IPS-11a (cell line): ENCODE data around the gene TNIK.

Source experiments
- H3K4me3 ChIP-seq: one replicate; pipeline ENCODE4 v1.5.1; 2013; ENCODE audit warnings: low read depth, low read length, control low read depth

Gene TNIK

DNA sequence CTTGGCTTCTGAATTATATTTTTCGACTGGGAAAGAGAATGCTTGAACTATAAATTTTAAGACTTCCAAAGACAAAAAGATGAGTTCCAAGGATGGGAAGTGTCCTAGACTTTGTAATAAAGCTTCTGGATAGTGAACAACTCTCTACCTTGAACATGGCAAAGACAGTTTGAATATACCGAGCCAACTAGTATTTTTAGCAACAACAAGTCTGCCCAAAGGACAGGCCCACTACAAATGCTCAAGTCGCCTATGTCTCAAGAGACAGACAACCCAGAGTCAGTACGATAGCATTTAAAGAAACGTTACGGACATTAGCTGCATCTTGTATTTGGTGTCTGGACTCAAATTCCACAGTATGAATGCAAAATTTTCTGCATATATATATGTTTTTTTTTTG, 258.4 kb downstream of the TNIK start:
- H3K4me3 ChIP-seq = no peak overlapping the region

DNA sequence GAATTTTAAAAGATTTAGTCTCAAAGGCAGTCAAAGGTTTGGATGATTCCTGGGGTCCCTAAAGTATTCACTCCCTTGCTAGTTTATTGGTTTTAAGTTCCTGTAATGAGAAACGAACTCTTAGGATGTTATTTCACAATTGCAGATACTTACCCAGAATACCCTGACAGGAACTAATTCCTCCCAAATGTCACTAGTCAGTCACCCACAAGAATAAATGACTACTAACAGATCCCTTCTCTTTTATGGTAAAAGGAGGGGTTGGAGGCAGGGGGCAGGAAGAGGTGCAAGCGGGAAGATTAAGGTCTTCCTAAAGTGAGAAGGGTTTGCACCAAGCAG, 259.5 kb downstream of the TNIK start:
- H3K4me3 ChIP-seq = no peak overlapping the region

DNA sequence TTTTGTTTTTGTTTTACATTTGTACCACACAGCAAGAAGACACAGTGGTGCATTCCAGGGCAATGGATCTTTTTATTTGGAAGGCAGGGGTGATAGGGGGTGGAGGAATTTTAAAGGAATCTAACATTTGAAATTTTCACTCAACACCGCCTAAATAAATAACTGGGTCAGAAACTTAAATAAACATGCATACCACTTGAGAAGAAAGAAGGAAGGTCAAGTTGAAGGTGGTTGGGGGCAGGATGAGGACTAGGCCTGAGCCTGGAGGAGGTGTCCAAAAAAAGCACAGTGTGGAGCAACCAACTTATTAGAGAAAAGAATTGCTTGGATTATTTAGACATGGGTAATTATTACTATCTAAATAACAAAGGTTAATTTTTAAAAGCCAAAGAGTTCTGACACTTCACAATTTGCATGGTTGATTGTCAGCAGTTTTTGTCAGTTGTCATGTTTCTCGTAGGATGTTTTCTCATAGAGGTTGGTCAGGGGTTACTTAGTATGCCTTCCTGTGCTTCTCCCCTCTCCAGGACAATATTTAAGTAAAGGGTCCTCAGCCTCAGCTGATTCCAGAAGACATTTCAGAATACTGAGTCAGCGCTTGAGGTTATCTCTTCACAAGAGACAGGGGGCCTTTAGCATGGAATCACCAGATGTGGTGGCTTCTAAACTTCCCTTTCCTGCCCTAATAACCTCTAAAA, 260.0 kb downstream of the TNIK start:
- no peak overlapping the region for H3K4me3 ChIP-seq

GRCh38 chr3:171199473-171199829, 260.8 kb downstream of the TNIK start:
- H3K4me3 ChIP-seq = no peak overlapping the region

- no peak overlapping the region for H3K4me3 ChIP-seq
These were observed 261.3 kb downstream of the TNIK start for GRCh38 chr3:171198781-171199472.

- no peak overlapping the region for H3K4me3 ChIP-seq
These were observed 264.5 kb downstream of the TNIK start for GRCh38 chr3:171195686-171196085.

DNA sequence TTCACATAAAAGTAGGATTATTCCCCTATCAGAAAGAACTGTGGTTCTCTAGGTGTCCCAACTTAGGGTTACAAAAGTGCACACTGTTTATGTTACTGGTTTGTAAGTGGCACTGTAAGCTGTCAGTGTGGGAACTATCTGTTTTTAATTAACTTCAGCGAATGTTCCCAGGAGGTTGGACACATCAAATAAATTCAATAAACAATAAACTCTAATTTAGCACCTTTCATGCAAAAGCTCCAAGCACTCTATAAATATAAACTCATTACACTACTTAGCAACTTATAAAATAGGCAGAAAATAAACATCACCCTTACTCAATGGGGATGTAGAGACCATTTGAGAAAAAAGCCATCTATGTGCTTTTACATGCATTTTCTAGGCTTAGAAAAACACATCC, 265.2 kb downstream of the TNIK start:
- no peak overlapping the region for H3K4me3 ChIP-seq

DNA sequence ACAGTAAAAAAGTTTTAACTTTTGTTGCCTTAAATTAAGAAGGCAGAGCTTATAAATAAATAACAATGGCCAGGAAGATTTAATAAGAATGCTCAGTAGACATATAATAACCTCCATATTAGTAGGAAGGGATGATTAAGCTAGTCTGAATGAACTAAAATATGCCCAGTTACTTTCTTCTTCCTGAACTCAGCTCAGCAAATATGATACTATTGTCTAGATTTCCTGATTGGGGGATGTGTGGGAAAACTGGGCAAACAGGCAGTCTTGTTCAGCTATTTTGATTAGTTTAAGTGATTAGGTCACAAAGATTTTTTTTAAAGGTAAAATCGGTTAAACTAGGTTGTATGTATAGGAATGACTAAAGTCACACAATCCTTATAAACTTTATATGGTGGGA, 266.5 kb downstream of the TNIK start:
- no peak overlapping the region for H3K4me3 ChIP-seq

DNA sequence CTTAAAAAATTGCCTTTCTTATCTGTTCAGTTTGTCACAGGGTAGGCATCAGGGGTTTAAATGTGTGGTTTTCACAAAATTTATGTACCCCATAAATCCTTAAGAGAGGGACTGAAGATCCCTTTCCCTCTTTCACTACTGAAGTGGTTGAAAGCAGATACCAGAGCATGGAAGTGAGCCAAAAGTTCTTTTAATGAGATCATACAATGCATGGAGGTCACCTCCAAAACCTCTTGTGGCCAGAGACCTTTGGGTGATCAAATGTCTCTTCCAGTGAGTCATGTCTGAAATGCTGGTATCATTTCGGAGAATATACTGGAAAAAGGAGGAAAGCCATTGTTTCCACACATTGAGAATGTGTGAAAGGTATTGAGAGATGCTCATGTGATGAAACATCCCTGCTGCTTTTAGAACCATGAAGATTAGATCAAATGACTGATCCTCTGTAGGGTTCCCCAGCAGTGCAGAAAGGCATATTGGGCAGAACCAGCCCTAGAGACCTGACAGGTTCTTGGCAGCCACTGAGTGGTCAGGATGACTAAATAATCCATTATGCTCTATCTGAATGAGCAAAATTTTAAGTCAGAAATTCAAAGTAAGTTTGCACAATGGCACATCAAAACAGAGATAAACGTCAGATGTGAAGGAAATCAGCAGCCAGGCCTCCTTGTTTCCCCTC, 267.9 kb downstream of the TNIK start:
- H3K4me3 ChIP-seq = no peak overlapping the region

GRCh38 chr3:171190668-171191067, 269.5 kb downstream of the TNIK start:
- H3K4me3 ChIP-seq = no peak overlapping the region

GRCh38 chr3:171189394-171190080, 270.7 kb downstream of the TNIK start:
- no peak overlapping the region for H3K4me3 ChIP-seq

- no peak overlapping the region for H3K4me3 ChIP-seq
These were observed 272.4 kb downstream of the TNIK start for GRCh38 chr3:171187706-171188290.

GRCh38 chr3:171186817-171187500, 273.2 kb downstream of the TNIK start:
- no peak overlapping the region for H3K4me3 ChIP-seq

DNA sequence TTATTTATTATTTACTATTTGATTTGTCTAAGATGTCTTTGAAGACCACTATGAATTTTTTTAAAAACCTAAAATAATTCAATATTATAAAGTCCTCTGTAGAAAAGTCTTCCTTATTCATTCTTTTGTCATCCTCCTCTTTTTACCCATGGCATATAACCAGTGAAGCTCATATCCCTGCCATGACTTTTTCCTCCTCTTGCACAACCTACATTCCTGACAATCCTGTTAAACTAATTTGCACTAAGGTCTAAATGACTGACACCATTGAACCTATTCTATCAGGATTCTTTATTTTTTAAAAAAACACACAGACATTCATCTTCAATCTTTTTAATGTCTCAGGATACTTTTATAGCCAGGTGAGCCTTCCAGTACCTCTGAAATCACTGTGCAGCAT, 273.8 kb downstream of the TNIK start:
- no peak overlapping the region for H3K4me3 ChIP-seq

GRCh38 chr3:171185959-171186358, 274.2 kb downstream of the TNIK start:
- no peak overlapping the region for H3K4me3 ChIP-seq

GRCh38 chr3:171184372-171184771, 275.8 kb downstream of the TNIK start:
- H3K4me3 ChIP-seq = no peak overlapping the region

DNA sequence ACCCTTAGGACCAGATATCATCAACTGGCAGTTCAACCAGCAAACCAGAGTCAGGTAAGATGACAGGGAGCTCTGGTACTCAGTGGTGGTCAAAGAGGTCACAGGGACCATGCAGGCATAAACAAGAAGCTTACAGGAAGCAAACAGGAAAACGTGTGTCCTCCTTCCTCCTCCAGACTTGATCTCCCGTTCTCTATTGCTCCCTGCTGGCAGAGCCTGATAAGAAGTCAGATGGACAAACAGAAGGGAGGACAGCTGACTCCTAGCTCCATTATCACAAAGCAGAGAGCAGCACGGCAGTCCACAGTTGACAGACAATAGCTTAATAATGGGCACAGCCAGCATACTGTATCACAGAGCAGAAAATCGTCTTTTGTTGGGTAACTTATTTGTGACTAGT, 277.2 kb downstream of the TNIK start:
- no peak overlapping the region for H3K4me3 ChIP-seq

DNA sequence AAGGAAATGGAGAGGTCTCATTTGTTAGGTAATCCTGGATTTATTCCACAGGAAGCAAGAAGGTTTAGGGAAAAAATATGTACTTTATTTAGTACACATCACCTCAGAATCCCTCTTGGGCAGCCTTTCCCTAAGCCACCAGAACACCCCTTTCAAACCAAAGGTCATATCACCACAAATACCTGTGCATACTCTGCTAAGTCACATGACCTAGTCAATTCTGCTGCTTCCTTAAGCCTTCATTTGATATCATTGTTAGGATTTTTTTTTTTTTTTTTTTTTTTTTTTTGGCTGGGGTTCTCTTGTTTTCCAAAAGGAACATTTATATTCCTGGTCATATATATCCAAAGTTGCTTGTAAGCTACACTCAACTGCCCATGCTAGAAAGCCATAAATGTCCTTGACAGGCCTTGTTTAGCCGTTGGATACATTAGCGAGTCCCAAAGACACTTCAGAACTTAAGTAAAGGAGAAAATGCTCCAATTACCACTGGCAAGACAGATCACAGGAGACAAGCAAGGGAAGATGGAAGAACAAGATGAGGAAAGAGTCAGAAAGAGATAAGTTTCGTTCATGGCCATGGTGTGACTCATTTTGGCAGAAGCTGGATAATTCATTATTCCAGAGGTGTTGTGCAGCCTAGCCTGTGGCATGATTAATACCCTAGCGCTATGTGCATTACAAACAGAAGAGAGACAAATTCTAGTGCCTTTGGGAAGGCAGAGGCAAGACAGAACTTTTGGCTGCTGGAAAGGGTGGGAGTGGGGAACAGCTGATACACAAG, 278.1 kb downstream of the TNIK start:
- H3K4me3 ChIP-seq = no peak overlapping the region

GRCh38 chr3:171178714-171179113, 281.5 kb downstream of the TNIK start:
- no peak overlapping the region for H3K4me3 ChIP-seq

DNA sequence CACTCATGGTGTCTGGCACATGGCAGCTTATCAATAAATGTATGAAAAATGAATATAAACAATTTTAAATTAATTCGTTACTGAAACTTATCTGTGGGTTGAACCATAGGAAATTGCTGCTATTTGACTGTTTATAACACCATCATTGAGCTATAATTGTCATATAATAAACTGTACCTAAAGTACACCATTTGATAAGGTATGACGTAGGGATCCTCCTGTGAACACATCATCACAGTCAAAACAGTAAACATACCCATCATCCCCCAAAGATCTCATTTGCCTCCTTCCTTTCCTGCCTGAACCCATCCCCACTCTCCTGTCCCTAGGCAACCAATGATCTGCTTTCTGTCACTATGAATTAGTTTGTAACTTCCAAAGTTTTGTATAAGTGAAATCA, 282.7 kb downstream of the TNIK start:
- H3K4me3 ChIP-seq = no peak overlapping the region
